GM23248 (cell line): ENCODE data around the gene TNIK.

Source experiments
- EZH2 ChIP-seq: fragments of 200-600 bp; sonication (generic); IDR thresholded peaks from 2 replicates; pipeline ENCODE4 v1.6.1; 2018; ENCODE audit warnings: antibody characterized with exemption, mild to moderate bottlenecking; ENCODE audit not compliant: insufficient read depth, poor library complexity, severe bottlenecking
- EZH2phosphoT487 ChIP-seq: fragments of 200-600 bp; sonication (generic); IDR thresholded peaks from 2 replicates; pipeline ENCODE4 v1.6.1; 2018; ENCODE audit warnings: antibody characterized with exemption, moderate library complexity, mild to moderate bottlenecking, low read depth; ENCODE audit not compliant: insufficient read depth

DNA sequence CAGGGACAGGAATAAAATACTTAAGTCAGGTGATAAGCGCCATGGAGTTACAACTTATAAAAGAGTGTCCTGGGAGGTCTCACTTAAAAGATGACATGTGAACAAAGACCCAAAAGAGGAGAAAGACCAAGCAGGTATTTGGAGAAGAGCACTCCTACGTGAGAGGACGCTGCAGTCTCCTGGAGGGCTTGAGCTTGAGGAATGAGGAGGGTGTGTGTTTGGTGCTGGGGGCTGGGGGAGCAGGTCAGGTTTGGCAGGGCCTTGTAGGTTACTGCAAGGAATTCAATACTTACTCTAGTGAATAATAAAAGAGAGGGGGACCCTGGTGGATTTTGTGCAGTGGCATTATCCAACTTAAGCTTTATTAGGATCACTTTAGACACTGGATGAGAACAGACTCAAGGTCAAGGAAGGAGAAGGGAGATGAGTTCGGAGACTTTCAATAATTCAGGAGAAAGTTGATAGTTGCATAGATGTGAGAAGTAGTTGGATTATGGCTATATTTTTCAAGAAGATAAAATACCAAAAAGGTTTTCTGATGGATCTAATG lies 32.4 kb downstream of the TNIK start:
- TF ChIP-seq EZH2, result no peak
- TF ChIP-seq EZH2phosphoT487, result no peak
